ENCODE measurements around the gene TXNRD2.
"Not testable (repeated sequence)": the region's sequence is repeated elsewhere in the genome, so short reads cannot be mapped to it uniquely, and the experiment has no call there.

TXNRD2 gene

GRCh38 chr22:19918332-19919106, 23.1 kb downstream of the TXNRD2 start:
- DNase-seq = no peak

GRCh38 chr22:19917389-19918138, 24.1 kb downstream of the TXNRD2 start:
- DNase-seq = no peak

DNA sequence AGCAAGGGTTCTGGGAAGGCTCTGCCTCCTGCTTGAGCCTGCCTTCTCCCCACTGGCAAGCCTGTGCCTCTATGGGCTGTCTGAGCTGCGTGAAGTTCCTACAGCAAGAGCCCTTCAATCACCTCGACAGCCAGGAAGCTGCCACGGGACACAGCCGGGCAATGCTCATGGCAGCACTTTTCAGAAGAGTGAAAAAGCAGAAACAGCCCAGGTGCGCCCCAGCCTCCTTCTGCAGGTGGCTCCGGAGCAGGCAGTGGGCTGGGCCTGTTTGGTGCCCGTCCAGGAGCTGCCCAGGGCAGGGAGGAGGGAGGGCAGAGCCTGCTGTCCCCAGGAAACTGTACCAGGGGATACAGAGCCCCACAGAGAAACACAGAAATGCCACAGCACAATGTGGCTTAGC, 24.7 kb downstream of the TXNRD2 start:
- no peak for DNase-seq

GRCh38 chr22:19916006-19916405, 25.6 kb downstream of the TXNRD2 start:
- no peak for DNase-seq

DNA sequence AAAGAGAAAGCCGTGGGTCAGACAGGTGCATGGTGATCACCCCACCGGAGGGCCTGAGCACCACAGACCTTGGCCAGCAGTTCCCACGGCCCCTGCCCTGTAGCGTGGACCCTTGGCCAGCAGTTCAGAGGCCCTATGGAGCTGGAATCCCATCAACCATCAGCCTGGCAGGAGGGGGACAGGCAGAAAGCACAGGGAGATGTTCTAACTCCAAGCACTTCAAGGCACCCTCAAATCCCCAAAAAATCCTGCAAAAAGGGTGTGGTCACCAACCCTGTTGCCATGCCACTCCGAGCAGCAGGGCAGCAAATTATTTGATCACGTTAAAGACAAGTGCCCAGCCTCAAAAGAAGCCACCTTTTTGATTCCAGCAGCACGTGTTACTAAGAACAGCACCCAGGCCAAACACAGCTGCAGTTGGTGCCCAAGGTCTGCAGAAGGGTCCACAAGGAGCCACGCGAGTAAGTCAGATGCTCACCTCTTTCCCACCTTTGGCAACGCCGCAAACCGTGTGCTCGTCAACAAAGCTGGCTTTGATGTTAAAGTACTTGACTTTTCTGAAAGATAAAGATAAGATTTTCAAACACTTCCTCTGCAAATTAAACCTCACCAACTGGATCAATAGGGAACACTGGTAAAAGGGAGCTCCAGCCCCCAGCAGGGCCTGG, 26.2 kb downstream of the TXNRD2 start:
- no peak for DNase-seq

DNA sequence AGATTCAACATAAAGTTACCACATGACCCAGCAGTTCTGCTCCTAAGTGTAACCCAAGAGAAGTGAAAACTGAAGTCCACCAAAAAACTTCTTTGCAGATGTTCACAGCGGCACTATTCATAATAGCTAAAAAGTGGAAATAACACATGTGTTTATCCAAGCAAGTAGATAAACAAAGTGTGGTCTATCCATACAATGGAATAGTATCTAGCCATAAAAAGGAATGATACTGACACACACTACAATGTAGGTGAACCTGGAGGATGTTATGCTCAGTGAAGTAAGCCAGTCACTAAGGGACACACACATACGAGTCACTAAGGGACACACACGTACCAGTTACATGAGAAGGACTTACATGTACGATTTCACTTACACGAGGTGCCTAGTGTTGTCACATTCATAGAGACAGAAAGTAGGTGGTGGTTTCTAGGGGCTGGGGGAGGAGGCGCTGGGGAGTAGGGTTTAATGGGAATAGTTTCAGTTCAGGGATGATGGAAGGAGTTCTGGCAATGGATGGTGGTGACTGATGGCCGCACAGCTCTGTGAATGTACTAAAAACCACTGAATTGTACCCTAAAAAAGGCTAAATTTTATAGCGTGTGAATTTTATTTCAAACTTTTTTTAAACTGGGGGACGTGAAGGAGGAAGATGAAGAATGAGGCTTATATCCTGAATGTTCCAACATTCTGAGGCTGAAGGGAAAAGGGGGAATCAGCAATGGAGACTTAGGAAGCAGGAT, 27.2 kb downstream of the TXNRD2 start:
- DNase-seq = no peak

GRCh38 chr22:19913337-19913936, 28.2 kb downstream of the TXNRD2 start:
- no peak for DNase-seq

DNA sequence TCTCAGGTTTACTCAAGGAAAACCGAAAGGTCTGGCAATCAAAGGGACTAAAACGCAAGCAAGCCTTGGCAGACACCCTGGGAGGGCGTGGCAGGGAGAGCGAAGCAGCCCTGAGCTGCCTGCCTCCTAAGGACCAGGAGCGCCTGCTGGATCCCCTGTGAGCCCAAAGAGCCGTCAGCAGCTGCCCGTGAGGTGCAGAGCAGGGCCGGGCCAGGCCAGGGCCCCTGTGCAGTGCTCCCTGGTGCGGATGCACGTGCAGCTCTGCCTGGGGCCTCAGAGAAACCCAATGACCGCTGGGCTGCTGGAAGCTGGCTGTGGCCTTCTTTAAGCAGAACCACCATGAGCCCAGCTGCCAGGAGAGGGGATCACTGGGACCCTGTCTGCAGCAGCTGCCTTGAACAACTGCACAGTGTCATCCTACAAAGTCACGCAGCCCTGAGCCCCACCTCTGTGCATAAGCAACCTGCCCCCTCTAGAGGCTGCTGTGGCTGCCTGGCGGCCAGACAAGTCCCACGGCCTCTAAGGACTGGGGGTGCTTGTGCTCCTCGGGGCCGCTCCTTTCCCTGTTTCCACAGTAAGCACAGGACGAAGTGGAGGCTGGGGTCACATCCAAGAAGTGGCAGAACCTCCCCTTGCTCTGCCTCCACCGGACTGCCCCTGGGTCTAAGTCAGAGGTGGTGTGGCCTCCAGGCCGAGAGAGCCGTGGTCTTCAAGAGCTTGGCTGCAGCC, 29.2 kb downstream of the TXNRD2 start:
- DNase-seq = no peak

DNA sequence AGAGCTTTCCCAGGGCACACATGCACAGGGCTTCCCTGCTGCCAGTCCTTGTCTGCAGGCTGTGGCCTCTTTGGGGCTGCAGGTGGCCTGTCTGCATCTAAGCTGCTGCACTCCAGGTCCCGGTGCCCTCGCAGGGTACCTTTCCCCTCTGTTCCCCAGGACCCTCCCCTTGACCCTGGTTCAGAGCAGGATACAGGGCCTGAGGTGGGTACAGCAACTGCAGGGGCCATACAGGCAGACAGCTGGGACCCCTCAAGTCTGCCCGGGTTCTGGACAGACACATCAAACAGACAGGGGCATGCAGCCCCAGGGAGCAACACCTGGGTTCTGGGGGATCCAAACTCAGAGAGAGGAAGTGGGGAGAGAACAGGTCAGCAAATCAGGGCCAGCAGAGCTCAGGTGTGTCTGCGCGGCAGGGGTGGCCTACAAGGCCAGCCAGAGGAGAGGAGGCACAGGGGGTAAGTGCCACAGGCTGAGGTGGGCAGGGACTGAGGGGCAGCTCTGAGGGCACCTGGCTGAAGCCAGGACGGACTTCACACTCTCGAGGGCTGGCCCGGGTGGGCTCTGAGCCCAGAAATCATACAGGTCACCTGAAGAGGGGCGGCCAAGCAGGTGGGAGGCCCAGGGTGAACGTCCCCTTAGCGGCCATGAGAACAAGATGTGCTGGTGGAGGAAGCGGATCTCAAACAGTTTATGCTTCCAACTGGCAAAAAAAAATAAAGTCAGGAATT, 29.9 kb downstream of the TXNRD2 start:
- no peak for DNase-seq

GRCh38 chr22:19910180-19910744, 31.4 kb downstream of the TXNRD2 start:
- DNase-seq = no peak

DNA sequence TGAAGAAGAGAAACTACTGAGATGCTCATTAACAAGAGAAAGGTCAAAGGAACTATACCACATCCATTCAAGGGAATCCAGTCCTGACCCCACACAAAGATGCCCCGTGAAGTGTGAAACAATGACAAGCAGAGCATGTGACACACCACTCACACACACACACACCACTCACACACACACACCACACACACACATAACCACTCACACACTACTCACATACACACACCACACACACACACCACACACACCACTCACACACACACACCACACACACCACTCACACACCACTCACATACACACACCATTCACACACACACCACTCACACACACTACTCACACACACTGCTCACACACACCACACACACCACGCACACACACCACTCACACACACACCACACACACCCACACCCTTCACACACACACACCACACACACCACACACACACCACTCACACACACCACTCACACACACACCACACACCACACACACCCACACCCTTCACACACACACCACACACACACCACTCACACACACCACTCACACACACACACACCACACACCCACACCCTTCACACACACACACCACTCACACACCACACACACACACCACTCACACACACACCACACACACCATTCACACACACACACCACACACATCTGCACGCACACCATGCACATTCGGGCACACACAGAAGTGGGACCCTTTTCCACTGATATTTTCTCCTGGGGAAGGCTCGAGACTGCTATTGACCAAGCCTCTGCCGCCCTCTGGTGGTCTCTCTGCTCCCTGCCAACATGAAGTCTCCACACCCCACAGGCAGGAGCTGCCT, 32.1 kb downstream of the TXNRD2 start:
- peak; percentile 29 for DNase-seq

DNA sequence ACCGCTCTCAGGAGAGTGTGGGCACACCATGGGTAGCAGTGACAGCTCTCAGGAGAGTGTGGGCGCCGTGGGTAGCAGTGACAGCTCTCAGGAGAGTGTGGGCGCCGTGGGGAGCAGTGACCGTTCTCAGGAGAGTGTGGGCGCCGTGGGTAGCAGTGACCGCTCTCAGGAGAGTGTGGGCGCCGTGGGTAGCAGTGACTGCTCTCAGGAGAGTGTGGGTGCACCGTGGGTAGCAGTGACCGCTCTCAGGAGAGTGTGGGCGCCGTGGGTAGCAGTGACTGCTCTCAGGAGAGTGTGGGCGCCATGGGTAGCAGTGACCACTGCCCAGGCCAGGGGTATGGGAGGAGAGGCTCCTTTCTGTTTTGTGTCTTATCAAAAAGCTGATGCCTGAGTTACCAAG, 33.7 kb downstream of the TXNRD2 start:
- DNase-seq = not testable (repeated sequence)

DNA sequence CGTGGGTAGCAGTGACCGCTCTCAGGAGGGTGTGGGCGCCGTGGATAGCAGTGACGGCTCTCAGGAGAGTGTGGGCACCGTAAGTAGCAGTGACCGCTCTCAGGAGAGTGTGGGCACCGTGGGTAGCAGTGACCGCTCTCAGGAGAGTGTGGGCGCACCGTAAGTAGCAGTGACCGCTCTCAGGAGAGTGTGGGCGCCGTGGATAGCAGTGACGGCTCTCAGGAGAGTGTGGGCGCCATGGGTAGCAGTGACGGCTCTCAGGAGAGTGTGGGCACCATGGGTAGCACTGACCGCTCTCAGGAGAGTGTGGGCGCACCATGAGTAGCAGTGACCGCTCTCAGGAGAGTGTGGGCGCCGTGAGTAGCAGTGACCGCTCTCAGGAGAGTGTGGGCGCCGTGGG, 34.8 kb downstream of the TXNRD2 start:
- DNase-seq = not testable (repeated sequence)

- no peak for DNase-seq
Observed at GRCh38 chr22:19905347-19906276, 36.0 kb downstream of the TXNRD2 start.

GRCh38 chr22:19904935-19905334, 36.7 kb downstream of the TXNRD2 start:
- no peak for DNase-seq

DNA sequence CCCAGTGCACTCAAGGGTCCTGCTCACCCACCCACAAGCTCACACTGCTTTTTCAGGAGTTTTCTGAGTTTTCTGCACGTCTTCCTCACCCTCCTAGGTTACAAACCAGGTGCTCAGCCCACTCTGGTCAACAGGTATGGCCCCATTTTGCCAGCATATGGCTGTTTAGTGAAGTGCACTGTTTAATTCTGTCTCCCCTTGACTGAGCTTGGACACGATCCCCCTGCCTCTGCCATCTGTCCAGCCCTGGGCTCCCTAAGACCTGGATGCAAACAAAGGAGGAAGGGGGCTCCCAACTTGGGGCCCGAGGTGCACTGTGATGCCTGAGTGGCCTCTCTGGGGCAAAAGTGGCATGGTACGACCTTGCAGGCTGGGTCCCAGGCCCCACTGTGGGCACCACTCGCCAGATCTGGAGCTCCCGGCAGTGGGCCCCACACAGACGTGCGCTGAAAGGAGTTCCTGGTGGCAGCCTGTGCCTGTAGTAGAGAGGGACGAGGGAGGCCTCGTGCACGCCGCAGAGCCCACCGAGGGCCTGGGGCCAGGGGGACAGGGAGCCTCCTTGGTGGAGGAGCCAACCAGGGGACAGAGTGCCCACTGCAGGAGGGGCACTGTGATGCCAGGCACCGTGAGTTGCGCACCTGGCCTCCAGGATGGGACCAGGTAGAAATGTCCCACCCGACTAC, 37.3 kb downstream of the TXNRD2 start:
- no peak for DNase-seq

- no peak for DNase-seq
Observed at GRCh38 chr22:19903513-19903912, 38.1 kb downstream of the TXNRD2 start.

GRCh38 chr22:19903031-19903430, 38.6 kb downstream of the TXNRD2 start:
- no peak for DNase-seq

Measured in NCI-H2029 (cell line).